GM21390 (cell line): Measurements from ENCODE around the gene SBF1.

ENCODE experiments used
- ATAC-seq: cut with Tn5 transposase; IDR thresholded peaks from one replicate; pipeline ENCODE4 v1.9.1; 2021; ENCODE audit not compliant: unreplicated experiment

Gene SBF1

GRCh38 chr22:50486561-50487289 lies 11.9 kb upstream of the SBF1 start, which contains the start of gene MIOX:
Gene MIOX (plus strand): TSS chr22:50486859. CDS start chr22:50486898, 39 bp downstream.
- no peak for ATAC-seq

DNA sequence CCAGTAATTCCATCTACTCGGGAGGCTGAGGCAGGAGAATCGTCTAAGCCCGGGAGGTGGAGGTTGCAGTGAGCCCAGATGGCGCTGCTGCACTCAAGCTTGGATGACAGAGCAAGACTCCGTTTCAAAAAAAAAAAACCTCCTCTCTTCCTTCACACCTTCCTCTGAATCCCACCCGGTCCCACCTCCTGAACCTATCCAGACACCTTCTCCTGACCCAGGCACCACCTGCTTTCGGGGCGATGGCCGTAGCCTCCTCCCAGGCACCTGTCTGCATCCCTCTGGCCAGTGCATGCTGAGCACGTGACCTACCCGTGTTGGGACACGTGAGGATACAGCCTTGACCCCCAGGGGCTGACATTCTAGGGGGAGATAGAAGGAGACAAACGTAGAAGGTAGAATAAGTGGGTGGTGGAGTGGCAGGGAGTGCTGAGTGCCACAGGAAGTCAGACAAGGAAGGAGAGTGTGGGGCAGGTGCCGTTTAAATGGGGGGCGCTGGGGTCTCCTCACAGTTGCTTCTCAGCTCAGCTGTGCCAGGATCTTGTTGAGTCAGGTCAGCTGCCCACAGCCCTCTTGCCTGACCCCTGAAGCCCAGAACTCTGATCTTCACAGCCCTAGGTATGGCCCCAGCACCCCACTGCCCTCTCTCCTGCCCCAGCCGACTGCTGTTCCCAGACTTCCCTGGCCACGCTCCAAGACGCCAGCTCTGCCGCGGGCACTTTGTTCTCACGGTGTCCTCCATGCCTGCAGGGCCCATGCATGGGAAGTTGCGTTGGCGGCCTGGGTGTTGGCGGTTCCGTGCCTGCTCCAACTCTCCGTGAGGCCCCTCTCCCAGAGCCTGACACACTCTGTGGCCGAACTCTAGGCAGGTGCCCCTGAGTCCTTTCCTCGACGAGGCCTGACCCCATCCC lies 10.6 kb upstream of the SBF1 start:
- ATAC-seq: no peak

DNA sequence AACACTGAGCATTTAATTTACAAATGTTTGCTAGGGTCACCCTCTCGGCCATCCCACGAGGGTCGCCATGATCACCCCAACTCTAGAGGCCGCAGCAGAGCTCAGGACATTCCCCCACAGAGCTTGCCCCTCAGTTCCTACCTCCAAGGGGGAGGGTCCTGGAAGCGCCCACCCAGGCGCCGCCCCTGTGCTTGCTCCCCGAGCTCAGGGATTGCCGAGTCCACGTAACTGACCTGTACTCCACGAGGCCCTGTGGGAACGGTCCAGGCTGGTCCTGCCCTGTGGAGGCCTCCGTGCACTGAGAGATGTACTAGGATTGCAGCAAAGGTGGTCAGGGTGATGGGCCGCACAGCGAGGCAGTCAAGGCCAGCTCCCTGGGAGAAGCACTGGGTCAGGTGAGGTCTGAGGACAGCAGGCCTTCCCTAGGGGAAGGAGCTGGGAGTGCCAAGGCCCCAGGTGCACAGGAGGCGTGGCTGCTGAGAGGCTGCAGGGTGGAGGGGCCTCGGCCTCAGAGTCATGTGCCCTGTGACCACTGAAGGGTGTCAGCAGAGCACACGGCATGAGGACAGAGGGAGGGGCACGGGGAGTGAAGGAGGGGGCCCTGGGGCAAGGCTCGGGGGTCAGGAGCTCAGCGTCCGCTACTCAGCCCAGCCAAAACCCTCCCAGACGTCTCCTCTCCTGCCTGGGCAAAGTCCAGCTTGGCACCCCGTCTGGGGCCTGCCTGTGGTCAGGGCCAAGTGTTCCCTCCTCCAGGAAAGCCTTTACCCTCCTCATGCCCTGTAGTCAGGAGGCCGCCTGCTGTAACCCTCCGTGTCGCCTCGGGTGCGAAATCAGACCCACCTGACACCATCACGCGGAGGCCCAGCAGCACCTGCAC lies 9.4 kb upstream of the SBF1 start:
- ATAC-seq: no peak

- ATAC-seq: no peak
Measured at GRCh38 chr22:50483556-50483955, 8.7 kb upstream of the SBF1 start.

DNA sequence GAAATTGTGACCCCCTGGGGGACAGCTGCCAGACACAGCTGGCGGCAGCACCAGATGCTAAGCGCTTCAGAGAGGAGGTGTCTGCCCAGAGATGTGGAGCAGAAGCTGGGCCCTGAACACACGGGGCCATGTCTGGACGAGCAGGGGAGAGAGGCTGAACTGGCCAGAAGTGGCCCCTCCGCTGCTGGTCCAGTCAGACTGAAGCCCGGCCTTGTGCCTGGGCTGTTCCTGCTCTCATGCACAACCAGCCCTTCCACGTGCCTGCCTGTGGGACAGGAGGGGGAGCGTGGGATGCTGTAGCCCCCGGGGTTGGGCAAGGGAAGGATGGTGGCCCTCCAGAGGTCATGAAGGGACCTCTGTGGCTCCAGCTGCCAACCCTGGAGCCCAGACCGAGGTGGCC lies 8.3 kb upstream of the SBF1 start:
- no peak for ATAC-seq

DNA sequence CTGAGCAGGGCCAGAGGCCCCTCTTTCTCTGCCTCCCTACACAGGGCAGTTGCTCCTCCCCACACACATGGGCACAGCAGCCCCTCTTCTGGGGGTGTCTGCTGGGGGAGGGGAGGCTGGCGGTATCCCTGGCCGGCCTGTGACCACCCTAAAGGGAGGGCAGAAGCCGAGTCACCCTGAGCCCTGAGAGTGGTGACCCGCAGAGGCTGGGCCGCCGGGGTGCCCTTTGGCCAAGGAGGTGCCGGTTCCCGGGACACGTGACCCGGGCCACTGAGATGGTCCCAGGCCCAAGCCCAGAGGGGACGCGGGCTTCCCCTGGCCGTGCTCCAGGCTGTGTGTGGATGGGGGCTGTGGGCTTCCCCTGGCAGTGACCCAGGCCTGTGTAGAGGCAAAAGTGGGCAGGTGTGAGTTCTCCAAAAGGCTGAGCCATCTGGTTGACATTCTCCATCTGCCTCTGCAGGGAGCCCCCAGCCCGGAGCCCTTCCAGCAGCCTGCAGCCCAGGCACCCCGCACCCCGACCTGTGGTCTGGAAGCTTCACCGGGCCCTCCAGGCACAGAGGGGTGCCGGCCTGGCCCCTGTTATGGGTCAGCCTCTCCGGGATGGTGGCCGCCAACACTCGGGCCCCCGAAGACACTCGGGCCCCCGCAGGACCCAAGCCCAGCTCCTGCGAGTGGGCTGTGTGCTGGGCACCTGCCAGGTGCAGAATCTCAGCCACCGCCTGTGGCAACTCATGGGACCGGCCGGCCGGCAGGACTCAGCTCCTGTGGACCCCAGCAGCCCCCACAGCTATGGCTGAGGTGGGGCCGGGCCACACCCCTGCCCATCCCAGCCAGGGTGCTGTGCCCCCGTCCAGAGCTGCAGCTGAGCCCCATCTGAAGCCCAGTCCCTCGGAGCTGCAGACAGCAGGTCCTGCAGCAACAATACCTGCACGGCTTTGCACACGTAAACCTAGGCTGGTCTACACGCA lies 7.6 kb upstream of the SBF1 start:
- no peak for ATAC-seq

GRCh38 chr22:50481440-50482106 lies 6.7 kb upstream of the SBF1 start, which contains the start of gene ADM2:
Gene ADM2 (plus strand): TSS chr22:50481543. CDS start chr22:50481848, 305 bp downstream.
- no peak for ATAC-seq

DNA sequence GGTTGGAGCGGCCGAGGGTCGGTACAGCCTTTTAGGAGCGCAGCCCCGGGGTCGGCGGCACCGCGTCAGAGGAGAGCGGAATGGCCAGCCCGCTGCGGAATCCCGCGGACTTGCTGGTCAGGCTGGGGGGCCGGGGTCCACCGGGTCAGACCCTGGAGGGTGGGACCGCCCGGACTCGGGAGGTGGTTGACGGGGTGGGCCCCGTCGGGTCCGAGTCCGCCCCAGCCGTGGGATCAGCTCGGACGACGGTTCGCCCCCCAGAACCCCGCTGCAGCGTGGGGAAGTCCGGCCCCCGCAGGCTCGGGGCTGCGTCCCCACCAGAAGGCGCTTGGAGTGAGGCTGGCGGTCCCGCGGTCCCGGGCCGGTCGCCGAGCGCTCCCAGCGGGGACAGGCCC lies 6.2 kb upstream of the SBF1 start:
- ATAC-seq: no peak

GRCh38 chr22:50479721-50480120 lies 4.9 kb upstream of the SBF1 start:
- no peak for ATAC-seq

DNA sequence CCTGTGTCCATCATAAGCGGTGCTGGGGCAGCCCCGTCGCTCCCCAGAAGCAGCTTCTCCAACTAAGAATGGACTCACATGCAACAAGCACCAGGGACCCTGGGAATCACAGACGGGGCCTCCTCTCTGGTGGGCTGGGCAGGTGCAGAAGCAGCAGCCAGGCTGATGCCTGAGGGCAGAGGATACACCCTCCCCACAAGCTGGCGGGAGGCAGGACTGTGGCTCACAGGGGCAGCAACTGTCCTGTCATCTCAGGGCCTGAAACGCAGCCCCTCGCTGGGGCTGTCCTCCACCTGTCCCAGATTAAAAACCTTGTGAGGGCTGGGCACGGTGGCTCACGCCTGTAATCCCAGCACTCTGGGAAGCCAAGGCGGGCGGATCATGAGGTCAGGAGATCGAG lies 3.1 kb upstream of the SBF1 start:
- no peak for ATAC-seq

GRCh38 chr22:50476868-50477267 lies 2.0 kb upstream of the SBF1 start:
- no peak for ATAC-seq

GRCh38 chr22:50475652-50476002 lies 792 bp upstream of the SBF1 start:
- ATAC-seq: no peak

DNA sequence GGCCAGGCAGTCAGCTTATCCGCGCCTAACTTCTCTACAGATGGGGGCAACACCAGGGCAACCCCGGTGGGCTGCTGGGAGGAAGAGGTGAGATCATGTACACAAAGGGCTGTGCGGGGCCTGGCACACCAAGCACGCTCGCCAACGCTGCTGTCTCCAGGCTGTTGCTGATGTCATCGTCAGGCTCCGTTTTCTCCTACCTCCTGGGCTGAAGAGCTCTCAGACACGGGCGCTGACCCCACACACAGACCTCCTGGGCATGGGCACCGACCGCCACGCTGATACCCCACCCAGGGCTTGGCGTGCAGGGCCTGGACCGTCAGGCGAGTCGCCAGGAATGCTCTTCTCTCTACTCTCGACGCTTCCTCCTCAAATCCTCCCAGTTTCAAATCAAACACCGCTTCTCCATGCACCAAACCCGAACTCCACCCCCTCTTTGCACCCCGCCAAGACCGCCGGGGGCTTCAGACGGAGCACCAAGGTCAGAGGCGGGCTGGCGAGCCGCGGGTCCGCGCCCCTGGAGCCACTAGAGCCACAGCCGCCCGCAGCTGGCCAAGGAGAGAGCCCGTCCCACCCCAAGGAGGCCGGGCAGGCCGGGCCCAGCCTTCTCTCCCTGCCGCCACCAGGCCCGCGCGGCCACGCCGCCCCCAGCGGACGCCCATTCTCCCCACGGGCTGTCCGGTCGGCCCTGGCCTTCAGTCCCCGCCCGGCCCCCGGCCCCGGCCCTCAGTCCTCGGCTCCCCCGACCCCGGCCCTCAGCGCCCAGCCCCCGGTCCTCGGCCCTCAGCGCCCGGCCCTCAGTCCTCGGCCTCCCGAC lies 772 bp downstream of the SBF1 start:
- ATAC-seq: no peak

DNA sequence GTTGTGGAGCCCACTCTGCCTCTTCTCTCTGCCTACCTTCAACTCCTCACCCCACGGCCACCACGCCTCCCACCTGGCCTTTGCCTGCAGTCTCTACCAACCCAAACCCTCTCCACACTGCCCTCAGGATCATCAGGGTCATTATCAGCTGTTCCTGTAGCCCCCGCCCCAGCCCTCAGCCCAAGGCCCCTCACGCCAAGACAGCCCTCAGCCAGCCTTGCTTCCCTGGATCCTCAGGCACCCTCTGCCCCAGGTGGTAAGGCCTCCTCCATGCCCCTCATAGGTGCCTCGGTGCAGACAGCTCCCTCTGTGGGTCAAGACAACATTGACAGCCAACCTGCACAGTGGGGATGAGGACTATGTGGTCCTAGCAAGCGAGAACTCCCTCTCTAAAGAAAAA lies 1.7 kb downstream of the SBF1 start:
- no peak for ATAC-seq

- no peak for ATAC-seq
Measured at GRCh38 chr22:50471962-50472361, 2.9 kb downstream of the SBF1 start.

- no peak for ATAC-seq
Measured at GRCh38 chr22:50471197-50471847, 3.5 kb downstream of the SBF1 start.

- no peak for ATAC-seq
Measured at GRCh38 chr22:50470491-50470890, 4.3 kb downstream of the SBF1 start.
